Thyroid gland (tissue), 4 donors: Measurements from ENCODE around the gene CAPN5. TPM values are rescaled to one million over a fixed set of nuclear protein-coding genes. Genes with fewer than 3 reads are reported as not detected.

Experiments
- DNase-seq, 2 donors: peaks; one replicate each; pipeline ENCODE4 v3.0.0-alpha.2; 2019
- H3K27ac ChIP-seq, 3 donors: fragments of 200-600 bp; sonication (generic); 1 replicate in 2 of 3; 2 replicates in 1 of 3; pipeline ENCODE4 v1.5.1; 2016 to 2019; ENCODE audit warnings: mild to moderate bottlenecking in 1 of 3, moderate library complexity in 1 of 3
- H3K27me3 ChIP-seq: fragments of 200-600 bp; sonication (generic); one replicate; pipeline ENCODE4 v1.5.1; 2019
- H3K36me3 ChIP-seq, 2 donors: fragments of 200-600 bp; sonication (generic); one replicate each; pipeline ENCODE4 v1.5.1; 2016 to 2019
- H3K4me1 ChIP-seq, 2 donors: fragments of 200-600 bp; sonication (generic); one replicate each; pipeline ENCODE4 v1.5.1; 2017 to 2019
- H3K4me3 ChIP-seq, 3 donors: fragments of 200-600 bp; sonication (generic); replicated peaks in 1 of 3; 1 replicate in 2 of 3; 2 replicates in 1 of 3; pipeline ENCODE4 v1.5.1; 2016; ENCODE audit warnings: mild to moderate bottlenecking in 1 of 3
- H3K9me3 ChIP-seq: fragments of 200-600 bp; sonication (generic); one replicate; pipeline ENCODE4 v1.5.1; 2017
- CTCF ChIP-seq, 6 experiments: fragments of 200-600 bp in 3 of 6; fragments of 450-650 bp in 3 of 6; sonication (generic) in 3 of 6; IDR thresholded peaks; one replicate each; pipeline ENCODE4 v1.5.1; 2016 to 2019; ENCODE audit warnings: antibody characterized with exemption in 6 of 6, mild to moderate bottlenecking in 2 of 6, inconsistent platforms in 1 of 6, moderate library complexity in 1 of 6
- POLR2A ChIP-seq, 2 donors: fragments of 450-650 bp; IDR thresholded peaks; one replicate each; pipeline ENCODE4 v1.6.1; 2017; ENCODE audit warnings: antibody characterized with exemption in 2 of 2, mild to moderate bottlenecking in 2 of 2, moderate library complexity in 1 of 2
- WGBS, 2 donors: methylation state at CpG; one replicate each; pipeline ENCODE4 v1.1.5; 2017; 5-methylcytosine and 5-hydroxymethylcytosine counted together
- intact Hi-C: fragments of 100-400 bp; cut with DNase I; formaldehyde crosslinking; loops from one replicate; pipeline ENCODE4 v1.15.1; 2023
- total RNA-seq, 4 donors: library from RNA; depleted of rRNA; stranded (reverse); fragments of >200 nt; gene quantifications; one replicate each; pipeline ENCODE4 v1.2.3, GENCODE V29; 2016

CAPN5 gene
- total RNA-seq, 4 donors from 2014 or later = 3.0 to 5.6 (median 4.1) TPM

DNA sequence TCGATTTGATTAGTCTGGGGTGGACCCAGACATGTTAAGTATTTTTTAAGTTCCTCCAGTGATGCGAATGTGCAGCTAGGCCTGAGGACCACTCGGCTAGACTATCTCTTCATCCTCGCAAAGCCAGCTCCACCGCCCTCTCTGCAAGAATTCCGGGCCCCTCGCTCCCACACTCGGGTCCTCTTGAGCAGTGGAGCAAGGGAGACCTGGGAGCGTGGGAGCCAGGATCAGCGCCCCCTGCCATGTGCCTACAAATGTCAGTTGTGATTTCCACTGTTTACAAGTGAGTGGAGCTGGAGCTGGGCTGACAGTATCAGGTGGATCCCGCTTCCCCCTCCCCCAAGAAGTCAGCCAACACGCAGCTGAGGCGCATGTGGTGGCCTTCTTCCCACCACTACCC lies 25.9 kb upstream of the CAPN5 start:
- H3K27me3 ChIP-seq = peaks cover 13% of the 10 kb centered on the region
- DNase-seq = no peak
- H3K9me3 ChIP-seq = no peaks in the 10 kb centered on the region
- H3K4me3 ChIP-seq = no peak overlapping the region
- intact Hi-C loops = loop anchor here (10.0 kb wide), 1 partner anchor 154 kb away; no protein-coding TSS in a partner anchor
- no peaks in the 10 kb centered on the region for H3K36me3 ChIP-seq
- TF ChIP-seq POLR2A (IDR thresholded peaks at IDR 0.05) (no peak), CTCF (IDR thresholded peaks at IDR 0.05) (no peak)
- peaks cover 6 to 11% of the 10 kb centered on the region in 2 donors for H3K4me1 ChIP-seq
- WGBS, 2 donors = 91% methylated on average over 9 to 13 of the region's 13 CpGs
- H3K27ac ChIP-seq = no peak overlapping the region

DNA sequence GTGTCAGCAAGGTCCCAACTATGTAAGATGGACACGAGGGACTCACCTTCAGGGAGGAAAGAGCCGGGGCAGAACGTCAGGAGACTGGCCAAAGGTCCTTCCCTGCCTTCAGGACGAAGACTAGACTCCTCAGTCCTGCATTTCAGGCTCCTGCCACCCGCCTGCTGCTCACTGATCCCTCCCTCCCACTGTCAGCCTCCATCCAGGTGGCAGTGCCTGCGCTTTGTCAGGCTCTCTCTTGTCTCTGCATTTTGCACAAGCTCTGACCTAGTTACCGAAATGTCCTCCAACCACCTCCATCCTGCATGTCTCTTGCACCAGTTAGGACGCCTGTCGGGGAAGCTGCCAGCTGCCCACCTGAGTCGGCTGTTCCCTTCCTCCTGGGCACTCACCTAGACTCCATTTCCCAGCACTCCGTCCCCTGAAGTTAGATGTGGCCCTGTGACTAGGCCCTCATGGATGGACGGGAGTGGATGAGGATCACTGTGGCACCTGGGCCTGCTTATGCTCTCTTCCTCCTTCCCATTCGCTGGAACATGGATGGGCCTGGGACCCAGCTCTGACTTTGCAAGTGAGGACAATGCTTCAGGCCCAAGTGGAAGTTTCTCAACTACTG lies 24.6 kb upstream of the CAPN5 start:
- Histone ChIP-seq H3K4me1 (peaks cover 6 to 18% of the 10 kb centered on the region in 2 donors), H3K9me3 (no peaks in the 10 kb centered on the region), H3K27ac (no peak overlapping the region), H3K4me3 (no peak overlapping the region), H3K36me3 (no peaks in the 10 kb centered on the region), H3K27me3 (peaks cover 13% of the 10 kb centered on the region)
- TF ChIP-seq POLR2A (IDR thresholded peaks at IDR 0.05) (no peak), CTCF (IDR thresholded peaks at IDR 0.05) (no peak)
- DNase-seq = no peak
- 89 to 95% methylated on average over 13 of the region's 13 CpGs for WGBS, 2 donors
- intact Hi-C loops = loop anchor here (10.0 kb wide), 1 partner anchor 153 kb away; no protein-coding TSS in a partner anchor

DNA sequence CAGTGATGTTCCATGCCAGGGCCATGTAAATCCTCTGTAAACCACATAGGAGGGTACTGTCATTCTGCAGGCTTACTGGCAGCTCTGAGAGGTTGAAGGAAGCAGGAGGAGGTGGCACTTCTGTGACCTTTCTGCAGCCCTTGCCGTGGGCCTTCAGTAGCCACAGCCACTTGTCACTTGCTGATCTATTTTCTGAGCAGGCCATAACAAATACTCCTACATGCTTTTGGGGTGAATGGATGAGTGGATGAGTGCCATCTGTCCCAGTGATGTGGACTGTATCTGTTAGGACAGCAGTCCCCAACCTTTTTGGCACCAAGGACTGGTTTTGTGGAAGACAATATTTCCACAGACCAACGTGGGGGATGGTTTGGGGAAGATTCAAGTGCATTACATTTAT lies 22.4 kb upstream of the CAPN5 start:
- H3K9me3 ChIP-seq = no peaks in the 10 kb centered on the region
- no peak for TF ChIP-seq CTCF (IDR thresholded peaks at IDR 0.05)
- TF ChIP-seq POLR2A (IDR thresholded peaks at IDR 0.05) = no peak
- peaks cover 6 to 20% of the 10 kb centered on the region in 2 donors for H3K4me1 ChIP-seq
- H3K27ac ChIP-seq = no peak overlapping the region
- intact Hi-C loops = loop anchor here (10.0 kb wide), 1 partner anchor 150 kb away; no protein-coding TSS in a partner anchor
- H3K27me3 ChIP-seq = peaks cover 13% of the 10 kb centered on the region
- 66 to 79% methylated on average over 2 of the region's 2 CpGs for WGBS, 2 donors
- DNase-seq = no peak
- no peaks in the 10 kb centered on the region for H3K36me3 ChIP-seq
- no peak overlapping the region for H3K4me3 ChIP-seq

GRCh38 chr11:77044886-77045285 lies 21.9 kb upstream of the CAPN5 start:
- no peak for TF ChIP-seq CTCF (IDR thresholded peaks at IDR 0.05)
- TF ChIP-seq POLR2A (IDR thresholded peaks at IDR 0.05) = no peak
- intact Hi-C loops = loop anchor here (10.0 kb wide), 1 partner anchor 150 kb away; no protein-coding TSS in a partner anchor
- DNase-seq = no peak
- Histone ChIP-seq H3K9me3 (no peaks in the 10 kb centered on the region), H3K27ac (no peak overlapping the region), H3K27me3 (peaks cover 8% of the 10 kb centered on the region), H3K4me1 (peaks cover 1 to 15% of the 10 kb centered on the region in 2 donors), H3K4me3 (no peak overlapping the region), H3K36me3 (no peaks in the 10 kb centered on the region)
- 94 to 96% methylated on average over 9 of the region's 9 CpGs for WGBS, 2 donors

DNA sequence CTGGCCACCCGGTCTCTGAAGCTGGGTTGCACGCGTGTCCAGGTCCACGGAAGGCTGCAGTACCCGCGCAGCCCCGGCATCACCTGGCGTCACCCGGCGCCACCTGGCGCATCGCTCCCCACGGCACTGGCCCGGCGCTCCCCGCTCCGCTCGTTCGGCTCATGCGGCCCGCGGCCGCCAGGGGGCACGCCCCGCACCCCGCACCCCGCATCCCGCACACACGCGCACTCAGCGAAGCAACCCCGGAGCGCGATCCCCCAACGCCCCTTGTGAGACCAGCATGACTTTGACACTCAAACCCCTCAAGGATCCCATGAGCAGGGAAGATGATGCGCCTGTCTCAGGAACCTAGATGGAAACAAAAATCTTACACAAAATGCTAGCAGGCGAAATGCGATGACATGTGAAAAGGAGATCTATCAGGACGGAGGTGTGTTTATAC lies 20.7 kb upstream of the CAPN5 start:
- no peaks in the 10 kb centered on the region for H3K27me3 ChIP-seq
- 6 to 8% methylated on average over 17 to 23 of the region's 39 CpGs for WGBS, 2 donors
- no peak for TF ChIP-seq POLR2A (IDR thresholded peaks at IDR 0.05)
- TF ChIP-seq CTCF (IDR thresholded peaks at IDR 0.05) = peak in 5 of 6 experiments; percentile 26 to 79 (median 47)
- peak; percentile 47 to 51 for DNase-seq
- H3K27ac ChIP-seq = no peak overlapping the region
- intact Hi-C loops = loop anchor here (10.0 kb wide), 1 partner anchor 149 kb away; no protein-coding TSS in a partner anchor
- no peaks in the 10 kb centered on the region for H3K36me3 ChIP-seq
- no peak overlapping the region for H3K4me3 ChIP-seq
- H3K4me1 ChIP-seq = peaks cover 0 to 12% of the 10 kb centered on the region in 2 donors
- no peaks in the 10 kb centered on the region for H3K9me3 ChIP-seq
